Memory B cell (primary cell): ENCODE results near the gene RAB3IL1.
"Not testable (repeated sequence)": the region's sequence is repeated elsewhere in the genome, so short reads cannot be mapped to it uniquely, and the experiment has no call there.

ENCODE experiments used
- ATAC-seq: fragments of 150-1000 bp; cut with Tn5 transposase; 2 replicates; pipeline ENCODE4 v1.10.0; 2021; ENCODE audit warnings: low read depth, mild to moderate bottlenecking, moderate library complexity
- DNase-seq, 2 donors: peaks; one replicate each; pipeline ENCODE4 v3.0.0; 2022; ENCODE audit warnings: low spot score in 2 of 2
- H3K27ac Mint-ChIP-seq: one replicate; pipeline ENCODE4 v1.8.0; 2022; ENCODE audit warnings: mild to moderate bottlenecking, moderate library complexity, mixed read lengths
- H3K27me3 Mint-ChIP-seq: one replicate; pipeline ENCODE4 v1.8.0; 2022; ENCODE audit warnings: mixed read lengths
- H3K36me3 Mint-ChIP-seq: one replicate; pipeline ENCODE4 v1.8.0; 2022; ENCODE audit warnings: mild to moderate bottlenecking, mixed read lengths
- H3K4me1 Mint-ChIP-seq: one replicate; pipeline ENCODE4 v1.8.0; 2022; ENCODE audit warnings: mixed read lengths
- H3K4me3 Mint-ChIP-seq: one replicate; pipeline ENCODE4 v1.8.0; 2022; ENCODE audit warnings: mild to moderate bottlenecking, moderate library complexity, mixed read lengths
- H3K9me3 Mint-ChIP-seq: one replicate; pipeline ENCODE4 v1.8.0; 2022; ENCODE audit warnings: mixed read lengths

Gene RAB3IL1

GRCh38 chr11:61917334-61918109 lies at the start of gene RAB3IL1:
RAB3IL1 (minus strand) TSS chr11:61917566; CDS start chr11:61917367, 199 bp downstream.
- ATAC-seq (peak; percentile 44), DNase-seq (no peak)
- Mint-ChIP-seq H3K27me3 (peaks cover 37% of the 10 kb centered on the region), H3K9me3 (no peaks in the 10 kb centered on the region), H3K4me3 (peak within 1 kb of the TSS; percentile 84), H3K4me1 (peaks cover 20% of the 10 kb centered on the region), H3K27ac (peak within 1 kb of the TSS; percentile 75), H3K36me3 (peaks cover 1% of the 10 kb centered on the region)

- Mint-ChIP-seq H3K4me1 (peaks cover 43% of the 10 kb centered on the region), H3K27ac (peak overlapping the region; percentile 94), H3K27me3 (no peaks in the 10 kb centered on the region), H3K4me3 (peak overlapping the region; percentile 91), H3K36me3 (peaks cover 14% of the 10 kb centered on the region), H3K9me3 (no peaks in the 10 kb centered on the region)
- DNase-seq, result no peak
- no peak for ATAC-seq
Observed at GRCh38 chr11:61966734-61967115, 49.4 kb upstream of the RAB3IL1 start.

- Mint-ChIP-seq H3K27ac (peak overlapping the region; percentile 94), H3K4me3 (peak overlapping the region; percentile 91), H3K36me3 (peaks cover 14% of the 10 kb centered on the region), H3K4me1 (peaks cover 31% of the 10 kb centered on the region)
- not testable (repeated sequence) for H3K9me3 Mint-ChIP-seq, DNase-seq, H3K27me3 Mint-ChIP-seq, ATAC-seq
Observed at GRCh38 chr11:61964666-61965271, 47.4 kb upstream of the RAB3IL1 start.

GRCh38 chr11:61964058-61964665 lies 46.8 kb upstream of the RAB3IL1 start:
- Mint-ChIP-seq H3K36me3 (peaks cover 14% of the 10 kb centered on the region), H3K27ac (peak overlapping the region; percentile 94), H3K27me3 (no peaks in the 10 kb centered on the region), H3K9me3 (no peaks in the 10 kb centered on the region), H3K4me3 (no peak overlapping the region), H3K4me1 (peaks cover 30% of the 10 kb centered on the region)
- ATAC-seq, result no peak
- DNase-seq, result no peak

- H3K27me3 Mint-ChIP-seq, result no peaks in the 10 kb centered on the region
- DNase-seq (peak; percentile 52 to 70), ATAC-seq (peak; percentile 44)
- peak overlapping the region; percentile 71 for H3K4me3 Mint-ChIP-seq
- peaks cover 18% of the 10 kb centered on the region for H3K36me3 Mint-ChIP-seq
- H3K9me3 Mint-ChIP-seq, result no peaks in the 10 kb centered on the region
- H3K27ac Mint-ChIP-seq, result peak overlapping the region; percentile 94
- H3K4me1 Mint-ChIP-seq, result peaks cover 37% of the 10 kb centered on the region
Observed at GRCh38 chr11:61963282-61964057, 46.1 kb upstream of the RAB3IL1 start.

- H3K4me3 Mint-ChIP-seq, result peak overlapping the region; percentile 60
- H3K9me3 Mint-ChIP-seq, result no peaks in the 10 kb centered on the region
- H3K36me3 Mint-ChIP-seq, result peaks cover 18% of the 10 kb centered on the region
- H3K27me3 Mint-ChIP-seq, result no peaks in the 10 kb centered on the region
- H3K27ac Mint-ChIP-seq, result peak overlapping the region; percentile 94
- ATAC-seq (no peak), DNase-seq (no peak)
- H3K4me1 Mint-ChIP-seq, result peaks cover 36% of the 10 kb centered on the region
Observed at GRCh38 chr11:61963016-61963281, 45.6 kb upstream of the RAB3IL1 start.

GRCh38 chr11:61962213-61963015 lies 45.0 kb upstream of the RAB3IL1 start:
- no peak for DNase-seq
- Mint-ChIP-seq H3K4me1 (peaks cover 36% of the 10 kb centered on the region), H3K4me3 (peak overlapping the region; percentile 60), H3K36me3 (peaks cover 18% of the 10 kb centered on the region), H3K27me3 (no peaks in the 10 kb centered on the region), H3K9me3 (no peaks in the 10 kb centered on the region), H3K27ac (peak overlapping the region; percentile 94)
- no peak for ATAC-seq

- DNase-seq (no peak), ATAC-seq (no peak)
- peak overlapping the region; percentile 79 for H3K27ac Mint-ChIP-seq
- H3K27me3 Mint-ChIP-seq, result no peaks in the 10 kb centered on the region
- H3K9me3 Mint-ChIP-seq, result no peaks in the 10 kb centered on the region
- peak overlapping the region; percentile 27 for H3K4me3 Mint-ChIP-seq
- H3K36me3 Mint-ChIP-seq, result peaks cover 18% of the 10 kb centered on the region
- peaks cover 36% of the 10 kb centered on the region for H3K4me1 Mint-ChIP-seq
Observed at GRCh38 chr11:61961570-61962212, 44.3 kb upstream of the RAB3IL1 start.

- Mint-ChIP-seq H3K36me3 (peaks cover 16% of the 10 kb centered on the region), H3K4me3 (no peak overlapping the region), H3K4me1 (peaks cover 40% of the 10 kb centered on the region), H3K27me3 (no peaks in the 10 kb centered on the region), H3K27ac (no peak overlapping the region), H3K9me3 (no peaks in the 10 kb centered on the region)
- no peak for ATAC-seq
- no peak for DNase-seq
Observed at GRCh38 chr11:61960532-61960931, 43.2 kb upstream of the RAB3IL1 start.

GRCh38 chr11:61959678-61960077 lies 42.3 kb upstream of the RAB3IL1 start:
- DNase-seq, result no peak
- no peak overlapping the region for H3K27ac Mint-ChIP-seq
- H3K9me3 Mint-ChIP-seq, result no peaks in the 10 kb centered on the region
- H3K36me3 Mint-ChIP-seq, result peaks cover 9% of the 10 kb centered on the region
- H3K27me3 Mint-ChIP-seq, result no peaks in the 10 kb centered on the region
- no peak overlapping the region for H3K4me3 Mint-ChIP-seq
- peaks cover 40% of the 10 kb centered on the region for H3K4me1 Mint-ChIP-seq
- ATAC-seq, result no peak

GRCh38 chr11:61959114-61959513 lies 41.7 kb upstream of the RAB3IL1 start:
- H3K4me3 Mint-ChIP-seq, result no peak overlapping the region
- no peaks in the 10 kb centered on the region for H3K9me3 Mint-ChIP-seq
- peaks cover 9% of the 10 kb centered on the region for H3K36me3 Mint-ChIP-seq
- H3K27me3 Mint-ChIP-seq, result peaks cover 2% of the 10 kb centered on the region
- H3K4me1 Mint-ChIP-seq, result peaks cover 40% of the 10 kb centered on the region
- no peak for ATAC-seq
- no peak for DNase-seq
- H3K27ac Mint-ChIP-seq, result peak overlapping the region; percentile 72

GRCh38 chr11:61958590-61958989 lies 41.2 kb upstream of the RAB3IL1 start:
- Mint-ChIP-seq H3K36me3 (peaks cover 7% of the 10 kb centered on the region), H3K4me3 (no peak overlapping the region), H3K4me1 (peaks cover 37% of the 10 kb centered on the region), H3K27ac (peak overlapping the region; percentile 72), H3K9me3 (no peaks in the 10 kb centered on the region), H3K27me3 (peaks cover 2% of the 10 kb centered on the region)
- no peak for DNase-seq
- no peak for ATAC-seq
